NCI-H146 treated with DMSO at 0.1 percent for 48 hours (cell line): ENCODE measurements around the gene ZFHX3.

ENCODE experiments used
- DNase-seq: peaks from one replicate; lab custom pipeline; 2025; ENCODE audit not compliant: unreplicated experiment; lab: John Stamatoyannopoulos, UW

Gene ZFHX3

GRCh38 chr16:72785171-72785570 lies 262.8 kb downstream of the ZFHX3 start:
- DNase-seq = no peak

- no peak for DNase-seq
These were observed 264.1 kb downstream of the ZFHX3 start for GRCh38 chr16:72783716-72784318.

GRCh38 chr16:72769876-72770275 lies 278.1 kb downstream of the ZFHX3 start:
- DNase-seq = no peak

GRCh38 chr16:72768591-72768990 lies 279.3 kb downstream of the ZFHX3 start:
- DNase-seq = no peak

- DNase-seq = no peak
These were observed 281.4 kb downstream of the ZFHX3 start for GRCh38 chr16:72766506-72766905.

GRCh38 chr16:72764015-72764654 lies 283.8 kb downstream of the ZFHX3 start:
- no peak for DNase-seq

GRCh38 chr16:72760581-72760980 lies 287.3 kb downstream of the ZFHX3 start:
- DNase-seq = no peak

GRCh38 chr16:72753881-72754280 lies 294.0 kb downstream of the ZFHX3 start:
- DNase-seq = no peak

GRCh38 chr16:72752004-72752695 lies 295.8 kb downstream of the ZFHX3 start:
- DNase-seq = no peak

- DNase-seq = peak; percentile 2
These were observed 296.9 kb downstream of the ZFHX3 start for GRCh38 chr16:72751076-72751475.

- DNase-seq = peak; percentile 2
These were observed 298.8 kb downstream of the ZFHX3 start for GRCh38 chr16:72749091-72749490.

- no peak for DNase-seq
These were observed 303.7 kb downstream of the ZFHX3 start for GRCh38 chr16:72744076-72744793.

GRCh38 chr16:72743011-72743761 lies 304.7 kb downstream of the ZFHX3 start:
- DNase-seq = no peak

- DNase-seq = no peak
These were observed 307.6 kb downstream of the ZFHX3 start for GRCh38 chr16:72740347-72740746.

GRCh38 chr16:72739577-72739976 lies 308.4 kb downstream of the ZFHX3 start:
- no peak for DNase-seq

GRCh38 chr16:72736074-72736473 lies 311.9 kb downstream of the ZFHX3 start:
- DNase-seq = no peak
